HL-60 (cell line): ENCODE results near the gene CDYL.

Source experiments
- DNase-seq, 2 experiments: peaks; one replicate each; pipeline ENCODE4 v3.0.0-alpha.2; 2010 to 2020; ENCODE audit warnings: low read depth in 1 of 2, low spot score in 1 of 2
- H3K27ac ChIP-seq: fragments of 250-450 bp; sonication (Bioruptor Pico); replicated peaks from 2 replicates; pipeline ENCODE4 v1.5.1; 2020; ENCODE audit warnings: mild to moderate bottlenecking, moderate library complexity
- H3K27me3 ChIP-seq: fragments of 250-450 bp; sonication (Bioruptor Pico); 2 replicates; pipeline ENCODE4 v1.5.1; 2021; ENCODE audit warnings: mild to moderate bottlenecking, moderate library complexity; ENCODE audit not compliant: insufficient read depth, poor library complexity, severe bottlenecking
- H3K4me3 ChIP-seq: replicated peaks from 2 replicates; pipeline ENCODE4 v1.5.1; 2011; ENCODE audit warnings: mild to moderate bottlenecking, control low read depth, low read length; ENCODE audit not compliant: insufficient read depth
- CTCF ChIP-seq: IDR thresholded peaks from one replicate; pipeline ENCODE4 v1.5.1; 2011; ENCODE audit warnings: low read length, control low read depth, inconsistent platforms; ENCODE audit not compliant: insufficient read depth
- GABPA ChIP-seq: IDR thresholded peaks from 2 replicates; pipeline ENCODE4 v1.6.1; 2012; ENCODE audit warnings: low read depth
- POLR2AphosphoS5 ChIP-seq: IDR thresholded peaks from 2 replicates; pipeline ENCODE4 v1.6.1; 2012; ENCODE audit warnings: low read depth
- REST ChIP-seq: IDR thresholded peaks from 2 replicates; pipeline ENCODE4 v1.6.1; 2012; ENCODE audit warnings: low read depth; ENCODE audit not compliant: insufficient replicate concordance
- SPI1 ChIP-seq: IDR thresholded peaks from 2 replicates; pipeline ENCODE4 v1.6.1; 2012; ENCODE audit warnings: low read depth, mild to moderate bottlenecking, borderline replicate concordance

Gene CDYL

DNA sequence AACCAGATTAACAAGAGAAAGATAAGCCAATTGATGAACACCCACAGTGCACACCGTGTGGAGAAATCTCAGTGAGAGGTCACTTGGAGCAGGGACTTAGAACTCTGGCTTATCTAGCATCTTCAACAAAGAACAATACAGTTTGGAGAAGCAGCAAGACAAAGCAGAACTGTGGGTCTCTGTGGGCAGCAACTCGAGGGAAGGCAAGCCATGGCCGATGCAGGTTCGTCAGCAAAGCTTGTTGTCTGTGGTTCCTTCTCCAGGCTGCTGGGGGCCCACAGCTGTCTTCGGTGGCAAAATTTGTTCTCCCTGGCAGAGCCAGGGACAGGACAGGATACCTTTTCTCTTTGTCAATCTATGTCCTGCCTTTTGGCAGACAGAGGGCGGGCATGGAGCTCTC, 205.6 kb downstream of the CDYL start:
- TF ChIP-seq POLR2AphosphoS5 (no peak), SPI1 (no peak)
- H3K27ac ChIP-seq: no peak overlapping the region
- H3K4me3 ChIP-seq: no peak overlapping the region
- no peaks in the 10 kb centered on the region for H3K27me3 ChIP-seq
- DNase-seq: peak in 1 of 2 experiments; percentile 43

DNA sequence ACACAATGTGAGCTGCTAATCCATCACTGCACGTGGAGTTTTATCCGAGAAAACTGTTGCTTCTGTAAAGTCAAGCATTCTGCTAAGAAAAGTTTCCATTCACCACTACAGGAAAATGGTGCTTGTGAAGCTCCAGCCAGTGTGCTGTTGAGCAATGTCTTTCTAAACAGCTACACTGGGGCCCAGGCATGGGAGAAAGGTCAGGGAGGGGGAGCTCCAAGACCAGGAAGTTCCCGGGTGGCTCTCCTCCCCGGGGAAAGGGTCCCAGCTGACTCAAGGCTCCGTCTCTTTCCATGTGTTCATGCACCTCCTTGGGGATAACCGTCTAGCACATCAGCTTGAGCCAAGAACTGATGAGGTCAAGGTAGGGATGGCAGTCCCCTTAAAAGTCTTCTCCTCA, 207.1 kb downstream of the CDYL start:
- TF ChIP-seq SPI1 (no peak), CTCF (no peak), REST (no peak), POLR2AphosphoS5 (no peak), GABPA (no peak)
- no peaks in the 10 kb centered on the region for H3K27me3 ChIP-seq
- H3K27ac ChIP-seq: peak overlapping the region; percentile 32; the same call in 1 of the 2 replicates
- DNase-seq: peak in 1 of 2 experiments; percentile 52
- H3K4me3 ChIP-seq: no peak overlapping the region

- no peak for DNase-seq
- no peak overlapping the region for H3K27ac ChIP-seq
- TF ChIP-seq SPI1 (no peak), POLR2AphosphoS5 (no peak), GABPA (no peak)
- no peak overlapping the region for H3K4me3 ChIP-seq
- H3K27me3 ChIP-seq: no peaks in the 10 kb centered on the region
Measured at GRCh38 chr6:4986999-4987398, 210.8 kb downstream of the CDYL start.

DNA sequence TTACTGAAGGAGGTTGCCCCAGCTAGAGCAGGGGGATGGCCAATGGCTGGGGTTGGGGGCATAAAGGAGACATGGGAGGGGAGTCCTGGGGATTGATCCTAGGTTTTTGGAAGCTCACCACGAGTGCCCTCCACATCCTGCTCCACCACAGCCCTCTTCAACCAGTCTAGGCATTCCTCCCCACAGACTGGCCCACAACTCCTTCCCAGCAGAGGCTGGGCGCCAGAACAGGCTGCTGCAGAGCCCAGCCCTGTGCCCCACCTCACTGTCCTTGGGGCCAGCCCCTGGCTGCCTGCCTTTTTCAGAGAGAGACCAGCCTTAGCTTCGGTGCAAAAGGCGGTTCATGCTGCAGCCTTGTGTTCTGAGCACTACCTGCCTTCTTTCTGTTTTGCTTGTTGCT, 211.2 kb downstream of the CDYL start:
- TF ChIP-seq CTCF (no peak), REST (no peak), SPI1 (no peak), GABPA (no peak), POLR2AphosphoS5 (no peak)
- no peaks in the 10 kb centered on the region for H3K27me3 ChIP-seq
- DNase-seq: no peak
- H3K27ac ChIP-seq: no peak overlapping the region
- H3K4me3 ChIP-seq: no peak overlapping the region

DNA sequence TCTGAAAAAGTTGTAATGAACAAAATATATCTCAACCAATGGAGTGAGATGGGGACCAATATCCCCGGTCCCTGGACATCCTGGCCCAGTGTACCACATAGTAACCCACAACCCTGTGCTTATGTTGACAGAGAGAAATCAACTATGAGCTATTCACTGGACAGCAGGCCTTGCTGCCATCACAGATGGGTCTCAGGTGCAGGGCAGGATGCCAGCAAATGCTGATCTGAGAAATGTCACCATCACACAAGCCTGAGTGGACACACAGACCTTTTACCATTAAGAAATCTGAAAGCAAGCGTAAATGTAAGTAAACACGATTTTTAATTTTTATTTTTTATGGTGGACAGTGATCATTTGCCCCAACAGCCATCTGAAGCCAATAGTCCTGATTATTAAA, 218.5 kb downstream of the CDYL start:
- Histone ChIP-seq H3K27me3 (no peaks in the 10 kb centered on the region), H3K27ac (no peak overlapping the region), H3K4me3 (no peak overlapping the region)
- DNase-seq: no peak
- no peak for TF ChIP-seq SPI1
- no peak for TF ChIP-seq CTCF
- TF ChIP-seq GABPA: no peak
